B cell (primary cell): ENCODE measurements around the gene MRPL16. TPM values are rescaled to one million over a fixed set of nuclear protein-coding genes. Genes with fewer than 3 reads are reported as not detected.

Experiments used
- ATAC-seq: fragments of 200-7000 bp; cut with Tn5 transposase; one replicate; pipeline ENCODE4 v1.10.0; 2021; ENCODE audit warnings: low read depth, mild to moderate bottlenecking, moderate number of reproducible peaks, moderate library complexity
- CTCF ChIA-PET: fragments of 350-600 bp; sonication (Branson Sonifier 250); formaldehyde crosslinking; loops from one replicate; lab custom pipeline; 2021; ENCODE audit warnings: antibody characterized with exemption, inconsistent platforms; lab: Charles Lee
- POLR2A ChIA-PET: fragments of 350-600 bp; sonication (Branson Sonifier 250); formaldehyde crosslinking; loops from one replicate; lab custom pipeline; 2021; ENCODE audit warnings: antibody characterized with exemption; lab: Charles Lee
- DNase-seq: peaks from one replicate; pipeline ENCODE4 v3.0.0; 2013
- H2AFZ ChIP-seq: 2 replicates; pipeline ENCODE4 v1.6.1; 2012; ENCODE audit warnings: mild to moderate bottlenecking, low read depth, low read length; ENCODE audit not compliant: insufficient read depth, poor library complexity, severe bottlenecking
- H3K27ac ChIP-seq, 2 donors: 1 replicate in 1 of 2; 2 replicates in 1 of 2; pipeline ENCODE4 v1.5.1; 2012 to 2013; ENCODE audit warnings: low read length in 2 of 2, mild to moderate bottlenecking in 2 of 2, moderate library complexity in 1 of 2
- H3K27me3 ChIP-seq, 4 experiments: fragments of 200-600 bp in 1 of 4; sonication (generic) in 1 of 4; replicated peaks in 1 of 4; 1 replicate in 2 of 4; 2 replicates in 2 of 4; pipeline versions ENCODE4 v1.6.1 to v1.7.0; 2013 to 2016; ENCODE audit warnings: low read length in 3 of 4, mild to moderate bottlenecking in 2 of 4, mixed read lengths in 1 of 4, moderate library complexity in 1 of 4; ENCODE audit not compliant: insufficient read depth in 4 of 4, control insufficient read depth in 3 of 4; ENCODE audit errors: control extremely low read depth in 1 of 4
- H3K36me3 ChIP-seq, 2 experiments: replicated peaks in 1 of 2; 1 replicate in 1 of 2; 2 replicates in 1 of 2; pipeline versions ENCODE4 v1.6.1 to v1.7.1; 2013; ENCODE audit warnings: low read length in 1 of 2; ENCODE audit not compliant: insufficient read depth in 2 of 2, control insufficient read depth in 1 of 2; ENCODE audit errors: control extremely low read depth in 1 of 2, extremely low read depth in 1 of 2
- H3K4me1 ChIP-seq, 2 donors: fragments of 200-600 bp in 1 of 2; sonication (generic) in 1 of 2; 1 replicate in 1 of 2; 2 replicates in 1 of 2; pipeline versions ENCODE4 v1.5.1 to v1.6.1; 2013 to 2017; ENCODE audit warnings: low read length in 2 of 2; ENCODE audit not compliant: control insufficient read depth in 2 of 2, insufficient read depth in 2 of 2
- H3K4me2 ChIP-seq: replicated peaks from 2 replicates; pipeline ENCODE3; 2012; ENCODE audit warnings: mild to moderate bottlenecking, low read depth, low read length; ENCODE audit not compliant: poor library complexity, severe bottlenecking
- H3K4me3 ChIP-seq, 5 experiments: fragments of 200-600 bp in 1 of 5; sonication (generic) in 1 of 5; 1 replicate in 3 of 5; 2 replicates in 2 of 5; pipeline versions ENCODE4 v1.5.1 to v1.7.0; 2011 to 2016; ENCODE audit warnings: low read length in 4 of 5, mild to moderate bottlenecking in 4 of 5, low read depth in 2 of 5, control low read depth in 1 of 5, moderate library complexity in 1 of 5; ENCODE audit not compliant: insufficient read depth in 1 of 5; ENCODE audit errors: control extremely low read depth in 1 of 5, extremely low read depth in 1 of 5
- H3K79me2 ChIP-seq: fragments of 200-600 bp; sonication (generic); one replicate; pipeline ENCODE4 v1.6.0; 2016; ENCODE audit warnings: low read length; ENCODE audit not compliant: control insufficient read depth, insufficient read depth
- H3K9ac ChIP-seq: fragments of 200-600 bp; sonication (generic); 2 replicates; pipeline ENCODE4 v1.6.1; 2017; ENCODE audit warnings: mild to moderate bottlenecking, low read length, moderate library complexity
- H3K9me3 ChIP-seq, 3 donors: one replicate each; pipeline versions ENCODE4 v1.6.1 to v1.7.1; 2013; ENCODE audit warnings: low read length in 2 of 3; ENCODE audit not compliant: control insufficient read depth in 2 of 3, insufficient read depth in 1 of 3; ENCODE audit errors: control extremely low read depth in 1 of 3
- H4K20me1 ChIP-seq: 2 replicates; pipeline ENCODE4 v1.6.0; 2012; ENCODE audit warnings: mild to moderate bottlenecking, low read length; ENCODE audit not compliant: insufficient read depth, control insufficient read depth, poor library complexity, severe bottlenecking
- H3K27ac Mint-ChIP-seq: one replicate; pipeline ENCODE4 v1.8.0; 2021; ENCODE audit warnings: mixed read lengths
- H3K27me3 Mint-ChIP-seq: one replicate; pipeline ENCODE4 v1.8.0; 2021; ENCODE audit warnings: mixed read lengths
- H3K4me1 Mint-ChIP-seq: one replicate; pipeline ENCODE4 v1.8.0; 2021; ENCODE audit warnings: mixed read lengths
- H3K4me3 Mint-ChIP-seq: one replicate; pipeline ENCODE4 v1.8.0; 2021; ENCODE audit warnings: mixed read lengths
- H3K9me3 Mint-ChIP-seq: one replicate; pipeline ENCODE4 v1.8.0; 2022; ENCODE audit warnings: mixed read lengths; ENCODE audit not compliant: insufficient read depth
- CTCF ChIP-seq: fragments of 200-600 bp; IDR thresholded peaks from one replicate; pipeline ENCODE4 v1.8.0; 2022; ENCODE audit warnings: antibody characterized with exemption, mild to moderate bottlenecking
- EZH2 ChIP-seq: IDR thresholded peaks from 2 replicates; pipeline ENCODE4 v1.6.1; 2012; ENCODE audit warnings: borderline replicate concordance, low read depth, mild to moderate bottlenecking, moderate library complexity, low read length; ENCODE audit not compliant: insufficient read depth, poor library complexity, severe bottlenecking
- WGBS: methylation state at CpG from one replicate; pipeline ENCODE4 v1.1.5; 2013; ENCODE audit warnings: missing lambda C conversion rate; ENCODE audit not compliant: insufficient coverage; 5-methylcytosine and 5-hydroxymethylcytosine counted together
- intact Hi-C: fragments of 100-400 bp; cut with micrococcal nuclease; formaldehyde crosslinking; loops from one replicate; pipeline ENCODE4 v1.10.0; 2022
- polyA minus RNA-seq: library from RNA; depleted of rRNA, polyadenylated mRNA; stranded (reverse); fragments of >200 nt; gene quantifications from 2 replicates; pipeline ENCODE4 v1.2.3, GENCODE V29; 2012
- polyA plus RNA-seq: library from polyadenylated mRNA; depleted of rRNA; stranded (reverse); fragments of >200 nt; gene quantifications from 2 replicates; pipeline ENCODE4 v1.2.3, GENCODE V29; 2012
- total RNA-seq, 2 donors: library from RNA; stranded (reverse); fragments of 120-200 nt in 1 of 2; gene quantifications; 1 replicate in 1 of 2; 2 replicates in 1 of 2; pipeline versions ENCODE4 v1.2.3 to v1.2.4, GENCODE V29; 2013 to 2022

MRPL16 gene
- 38.3 and 38.9 TPM in 2 replicates for total RNA-seq
- total RNA-seq (2013), result 45.3 TPM
- 33.8 and 41.0 TPM in 2 replicates for polyA plus RNA-seq
- 23.3 and 28.4 TPM in 2 replicates for polyA minus RNA-seq

DNA sequence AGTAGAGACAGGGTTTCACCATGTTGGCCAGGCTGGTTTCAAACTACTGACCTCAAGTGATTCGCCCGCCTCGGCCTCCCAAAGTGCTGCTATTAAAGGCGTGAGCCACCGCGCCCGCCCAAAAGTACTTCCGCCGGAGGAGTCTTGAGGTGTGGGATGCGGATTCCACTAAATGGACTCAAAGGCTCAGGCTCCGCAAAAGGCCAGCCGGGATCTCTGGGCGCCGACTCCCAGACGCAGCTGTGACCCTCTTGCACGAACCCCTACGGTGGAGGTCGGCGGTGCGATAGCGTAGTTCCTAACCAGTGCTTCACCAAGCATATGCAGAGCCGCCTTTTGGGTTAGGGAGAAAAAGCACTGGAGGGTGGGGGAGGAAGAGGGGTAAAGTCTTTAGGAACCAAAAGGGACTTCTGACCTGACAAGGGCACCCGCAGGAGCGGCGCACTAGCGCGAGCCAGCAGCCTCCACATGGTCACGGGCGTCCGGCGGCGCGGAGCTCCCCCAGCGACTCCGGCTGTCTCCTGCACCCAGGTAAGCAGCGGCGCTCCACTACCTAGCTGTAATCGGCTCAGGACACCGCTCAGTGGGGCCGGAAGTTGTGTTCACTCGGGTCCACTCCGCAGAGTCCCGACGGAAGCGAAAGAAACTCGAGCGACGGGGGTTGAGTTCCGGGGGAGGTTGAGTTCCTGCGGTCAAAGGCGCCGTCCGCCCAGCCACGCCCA, at the start of gene MRPL16:
Gene MRPL16 (minus strand): TSS at position 590 of the 722 bp plus-strand sequence. CDS start 120 bp downstream, at position 470.
- Mint-ChIP-seq H3K27me3 (peaks cover 7% of the 10 kb centered on the region), H3K9me3 (no peaks in the 10 kb centered on the region), H3K4me3 (peak within 1 kb of the TSS; percentile 93), H3K27ac (peak within 1 kb of the TSS; percentile 85), H3K4me1 (peaks cover 14% of the 10 kb centered on the region)
- TF ChIP-seq EZH2, result no peak
- peak; percentile 52 for TF ChIP-seq CTCF
- Histone ChIP-seq H2AFZ (peak within 1 kb of the TSS; percentile 88), H3K27ac (peak within 1 kb of the TSS; percentile 61 to 76), H3K9me3 (peaks cover 0 to 6% (median 0%) of the 10 kb centered on the region in 3 donors), H3K36me3 (peaks cover 0 to 24% of the 10 kb centered on the region in 2 experiments), H3K9ac (peak within 1 kb of the TSS; percentile 98), H3K27me3 (no peaks in the 10 kb centered on the region), H4K20me1 (no peaks in the 10 kb centered on the region), H3K79me2 (peaks cover 3% of the 10 kb centered on the region), H3K4me1 (peaks cover 10 to 18% of the 10 kb centered on the region in 2 donors), H3K4me3 (peak within 1 kb of the TSS; percentile 72 to 95 (median 82)), H3K4me2 (peak within 1 kb of the TSS; percentile 94)
- ATAC-seq (peak; percentile 98), DNase-seq (peak; percentile 94)
- CTCF ChIA-PET, result interaction anchor here (1.2 to 6.0 kb wide), 3 partner anchors 9 to 56 kb away, joined by 6 to 66 read pairs (median 9); partner anchors contain the start of gene STX3
- under 1% methylated on average over 52 of the region's 54 CpGs for WGBS
- intact Hi-C loops, result loop anchor here (1.0 to 5.0 kb wide), 4 partner anchors 38 to 258 kb away; partner anchors contain the start of gene PATL1
- POLR2A ChIA-PET, result interaction anchor here (0.9 kb wide), 1 partner anchor 142 kb away, joined by 3 read pairs; the partner anchor contains the start of gene PATL1

GRCh38 chr11:59859673-59860072, 49.1 kb upstream of the MRPL16 start:
- Histone ChIP-seq H3K79me2 (no peaks in the 10 kb centered on the region), H3K9ac (no peak overlapping the region), H3K4me2 (no peak overlapping the region), H4K20me1 (no peaks in the 10 kb centered on the region), H3K36me3 (no peaks in the 10 kb centered on the region), H3K4me1 (no peaks in the 10 kb centered on the region), H3K4me3 (no peak overlapping the region), H2AFZ (no peak overlapping the region), H3K9me3 (no peaks in the 10 kb centered on the region), H3K27me3 (no peaks in the 10 kb centered on the region), H3K27ac (no peak overlapping the region)
- H3K27ac Mint-ChIP-seq, result no peak overlapping the region
- intact Hi-C loops, result no loop called here
- POLR2A ChIA-PET, result no interaction called here
- H3K27me3 Mint-ChIP-seq, result peaks cover 31% of the 10 kb centered on the region
- no peaks in the 10 kb centered on the region for H3K4me1 Mint-ChIP-seq
- H3K9me3 Mint-ChIP-seq, result no peaks in the 10 kb centered on the region
- CTCF ChIA-PET, result no interaction called here
- no peak overlapping the region for H3K4me3 Mint-ChIP-seq
- ATAC-seq (no peak), DNase-seq (no peak)
- TF ChIP-seq CTCF, result no peak
- no peak for TF ChIP-seq EZH2
